GM12872 (cell line): Measurements from ENCODE around the gene TAS1R1.

Experiments used
- TF ChIP-seq, protein P1 (sequence below): IDR thresholded peaks from 3 replicates; pipeline ENCODE4 v1.5.1; 2011; ENCODE audit warnings: low read depth, mild to moderate bottlenecking, low read length, moderate library complexity; ENCODE audit not compliant: insufficient read depth

The TAS1R1 gene

GRCh38 chr1:6512908-6513280 lies 42.2 kb upstream of the TAS1R1 start:
- TF ChIP-seq, protein P1, sequence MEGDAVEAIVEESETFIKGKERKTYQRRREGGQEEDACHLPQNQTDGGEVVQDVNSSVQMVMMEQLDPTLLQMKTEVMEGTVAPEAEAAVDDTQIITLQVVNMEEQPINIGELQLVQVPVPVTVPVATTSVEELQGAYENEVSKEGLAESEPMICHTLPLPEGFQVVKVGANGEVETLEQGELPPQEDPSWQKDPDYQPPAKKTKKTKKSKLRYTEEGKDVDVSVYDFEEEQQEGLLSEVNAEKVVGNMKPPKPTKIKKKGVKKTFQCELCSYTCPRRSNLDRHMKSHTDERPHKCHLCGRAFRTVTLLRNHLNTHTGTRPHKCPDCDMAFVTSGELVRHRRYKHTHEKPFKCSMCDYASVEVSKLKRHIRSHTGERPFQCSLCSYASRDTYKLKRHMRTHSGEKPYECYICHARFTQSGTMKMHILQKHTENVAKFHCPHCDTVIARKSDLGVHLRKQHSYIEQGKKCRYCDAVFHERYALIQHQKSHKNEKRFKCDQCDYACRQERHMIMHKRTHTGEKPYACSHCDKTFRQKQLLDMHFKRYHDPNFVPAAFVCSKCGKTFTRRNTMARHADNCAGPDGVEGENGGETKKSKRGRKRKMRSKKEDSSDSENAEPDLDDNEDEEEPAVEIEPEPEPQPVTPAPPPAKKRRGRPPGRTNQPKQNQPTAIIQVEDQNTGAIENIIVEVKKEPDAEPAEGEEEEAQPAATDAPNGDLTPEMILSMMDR = no peak

DNA sequence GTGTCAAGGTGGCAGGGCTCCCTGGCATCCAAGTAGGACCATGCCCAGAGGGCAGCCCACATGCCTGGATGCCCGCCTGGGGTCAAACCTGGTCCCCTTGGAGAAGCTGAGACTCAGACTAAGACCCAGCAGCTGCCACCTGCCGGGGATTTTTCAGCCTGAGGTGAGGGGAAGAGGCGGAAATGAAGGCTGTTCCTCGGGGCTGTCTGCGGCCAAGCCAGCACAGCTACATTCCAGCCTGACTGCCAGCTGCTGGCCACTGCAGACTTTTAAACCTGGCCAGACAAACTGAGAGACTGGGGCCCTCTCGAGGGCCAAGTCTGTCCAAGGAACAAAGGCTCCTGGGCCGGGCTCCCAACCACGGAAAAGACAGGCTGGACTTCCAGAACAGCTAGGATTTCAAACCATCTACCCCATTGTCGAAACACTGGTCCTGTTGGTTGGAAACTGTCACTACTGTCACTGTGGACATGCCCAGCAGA lies 41.7 kb upstream of the TAS1R1 start:
- TF ChIP-seq, protein P1 = no peak

- TF ChIP-seq, protein P1 = no peak
These were observed 39.3 kb upstream of the TAS1R1 start for GRCh38 chr1:6515771-6516170.

GRCh38 chr1:6517435-6517851 lies 37.7 kb upstream of the TAS1R1 start:
- TF ChIP-seq, protein P1 = no peak

- TF ChIP-seq, protein P1 = no peak
These were observed 35.6 kb upstream of the TAS1R1 start for GRCh38 chr1:6519491-6519934.

DNA sequence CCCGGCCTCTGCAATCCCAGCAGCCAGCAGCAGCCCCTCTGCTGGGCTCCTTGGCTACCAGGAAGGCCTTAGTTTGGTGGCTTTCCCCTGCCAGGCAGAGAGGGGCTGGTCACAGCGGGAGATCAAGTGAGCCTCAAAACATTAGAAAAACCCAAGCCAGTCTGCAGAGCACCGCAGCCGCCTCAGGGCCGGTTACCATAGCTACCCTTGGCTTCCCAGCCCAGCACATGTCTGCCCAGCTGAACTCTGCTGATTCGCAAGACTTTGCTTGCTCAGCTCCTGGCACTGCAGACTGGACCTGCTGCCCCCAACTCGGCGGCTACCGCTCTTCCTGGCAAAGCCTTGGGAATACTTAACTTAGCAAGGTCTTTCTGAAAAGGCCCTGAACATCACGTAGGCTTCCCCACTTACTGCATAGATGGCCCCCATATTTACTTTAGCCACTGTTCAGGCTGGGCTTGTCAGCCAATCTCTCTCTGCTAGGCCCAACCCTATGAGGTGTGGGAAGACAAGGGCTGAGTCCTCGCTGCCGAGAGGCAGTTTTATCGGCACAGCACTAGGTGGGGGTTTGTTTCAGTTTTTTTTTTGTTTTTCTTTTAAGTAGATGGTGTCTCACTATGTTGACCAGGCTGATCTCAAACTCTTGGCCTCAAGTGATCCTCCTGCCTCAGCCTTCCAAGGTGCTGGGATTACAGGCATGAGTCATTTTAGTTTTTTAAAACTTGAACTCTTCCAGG lies 35.0 kb upstream of the TAS1R1 start:
- TF ChIP-seq, protein P1 = no peak

DNA sequence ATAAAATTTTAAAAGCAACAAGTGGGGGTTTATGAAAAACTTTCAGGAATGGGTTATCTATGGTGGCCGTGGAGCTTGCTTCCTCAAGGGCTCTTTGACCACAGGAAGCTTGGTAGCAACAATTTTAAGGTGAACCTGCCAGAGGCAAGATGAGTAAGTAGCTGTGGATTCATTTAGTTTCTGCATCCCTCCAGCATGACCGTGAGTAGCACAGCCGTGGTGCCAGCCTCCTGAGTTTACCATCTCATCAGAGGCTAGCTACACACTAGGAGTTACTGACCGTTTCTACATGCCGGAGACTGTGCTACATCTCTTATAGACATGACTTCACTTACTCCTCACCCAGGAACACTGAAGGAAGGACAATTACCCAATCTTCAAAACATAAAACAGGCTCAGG lies 33.6 kb upstream of the TAS1R1 start:
- TF ChIP-seq, protein P1 = no peak

DNA sequence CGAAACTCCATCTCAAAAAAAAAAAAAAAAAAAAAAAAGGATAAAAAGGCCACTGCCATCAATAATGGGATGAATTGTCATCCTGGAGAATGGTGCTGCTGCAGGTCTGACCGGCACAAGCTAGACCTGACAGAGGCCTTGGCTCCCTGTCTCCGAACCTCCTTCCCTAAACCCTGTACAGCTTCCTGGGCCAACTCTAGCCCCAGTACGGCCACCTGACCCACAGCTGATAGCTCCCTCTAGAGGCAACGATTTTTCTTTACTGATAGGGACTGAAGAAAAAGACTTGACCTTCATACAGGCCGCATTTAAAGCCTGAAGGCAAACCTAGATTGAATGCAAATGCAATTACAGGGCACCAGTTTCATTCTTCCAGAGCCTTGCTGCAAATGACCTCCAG lies 31.5 kb upstream of the TAS1R1 start:
- TF ChIP-seq, protein P1 = peak; percentile 57
